NCI-H2196 (cell line): ENCODE results near the gene FNDC5.
"Not testable (repeated sequence)": the region's sequence is repeated elsewhere in the genome, so short reads cannot be mapped to it uniquely, and the experiment has no call there.

ENCODE experiments used
- DNase-seq: peaks from one replicate; lab custom pipeline; 2025; ENCODE audit not compliant: unreplicated experiment; lab: John Stamatoyannopoulos, UW

Gene FNDC5

GRCh38 chr1:32870615-32871363, at the start of gene FNDC5:
FNDC5 (minus strand) TSS chr1:32870912.
- DNase-seq: no peak

GRCh38 chr1:32919811-32920733, 49.4 kb upstream of the FNDC5 start:
- DNase-seq: no peak

DNA sequence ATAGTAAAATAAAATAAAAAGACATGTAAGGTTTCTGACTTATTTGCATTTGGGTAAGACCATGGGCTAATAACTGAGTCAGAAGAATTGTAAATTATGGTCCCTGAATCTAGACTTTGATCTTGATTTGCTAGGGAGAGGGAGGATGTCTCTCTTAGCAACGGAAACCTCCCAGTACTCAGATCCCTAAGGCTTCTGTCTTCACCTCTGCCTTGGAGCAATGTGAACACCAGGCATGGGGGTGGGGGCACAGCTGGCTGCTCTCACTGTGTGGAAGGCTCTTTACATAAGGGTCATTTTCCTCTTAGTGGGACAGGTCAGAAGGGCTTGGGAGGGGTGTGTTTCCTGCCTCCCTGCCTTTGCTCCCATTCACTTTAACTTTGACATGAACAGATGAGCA, 47.5 kb upstream of the FNDC5 start:
- no peak for DNase-seq

DNA sequence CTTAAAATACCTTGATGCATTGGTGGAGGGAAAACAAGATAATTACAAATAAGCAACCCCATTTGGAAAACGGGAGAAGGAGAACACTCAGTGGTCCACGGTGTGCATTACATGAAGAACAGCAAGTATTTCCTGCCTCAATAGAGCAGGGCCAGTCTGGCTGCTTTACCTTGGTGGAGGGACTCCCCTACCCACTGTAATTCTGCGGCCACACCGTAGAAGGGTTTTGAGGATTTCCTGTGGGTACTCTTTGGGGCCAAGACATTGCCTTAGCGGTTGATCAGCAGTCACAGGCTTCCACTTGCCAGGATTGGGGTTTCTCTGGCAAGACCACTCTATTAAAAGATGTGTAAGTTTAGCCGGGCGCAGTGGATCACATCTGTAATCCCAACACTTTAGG, 46.8 kb upstream of the FNDC5 start:
- no peak for DNase-seq

DNA sequence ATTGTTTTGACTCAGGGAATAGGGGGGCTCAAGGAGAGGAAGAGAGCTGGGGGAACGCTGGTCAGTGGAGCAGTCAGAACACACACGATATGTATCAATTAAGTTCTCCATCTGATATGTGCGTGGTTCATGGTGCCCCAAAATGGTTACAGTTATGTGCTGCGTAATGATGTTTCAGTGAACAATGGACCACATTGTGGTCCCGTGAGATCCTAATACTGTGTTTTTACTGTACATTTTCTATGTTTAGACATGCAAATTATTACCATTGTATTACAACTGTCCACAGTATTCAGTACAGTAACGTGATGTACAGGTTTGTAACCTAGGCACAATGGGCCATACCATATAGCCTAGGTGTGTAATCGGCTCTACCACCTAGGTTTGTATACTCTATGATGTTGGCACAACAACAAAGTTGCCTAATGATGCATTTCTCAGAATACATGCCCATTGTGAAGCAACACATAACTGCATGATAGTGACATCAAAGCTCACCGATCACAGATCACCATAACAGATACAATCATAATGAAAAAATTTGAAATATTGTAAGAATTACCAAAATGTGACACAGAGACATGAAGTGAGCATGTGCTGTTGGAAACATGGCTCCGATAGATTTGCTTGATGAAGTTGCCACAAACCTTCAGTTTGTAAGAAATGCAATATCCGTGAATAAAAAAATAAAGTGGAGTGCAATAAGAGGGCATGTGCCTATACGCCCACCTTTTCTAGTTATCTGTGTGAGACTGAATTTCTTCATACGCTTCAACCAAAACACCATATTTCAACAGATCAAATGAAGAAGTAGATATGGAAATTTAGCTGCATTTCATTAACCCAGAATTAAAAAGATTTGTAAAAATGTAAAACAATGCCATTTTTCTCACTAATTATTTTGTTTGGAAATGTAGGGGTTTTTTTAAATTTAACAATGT, 45.3 kb upstream of the FNDC5 start:
- no peak for DNase-seq

GRCh38 chr1:32910319-32910718, 39.6 kb upstream of the FNDC5 start:
- DNase-seq: no peak

- DNase-seq: peak; percentile 6
Observed at GRCh38 chr1:32907435-32907834, 36.7 kb upstream of the FNDC5 start.

- no peak for DNase-seq
Observed at GRCh38 chr1:32906654-32907053, 35.9 kb upstream of the FNDC5 start.

DNA sequence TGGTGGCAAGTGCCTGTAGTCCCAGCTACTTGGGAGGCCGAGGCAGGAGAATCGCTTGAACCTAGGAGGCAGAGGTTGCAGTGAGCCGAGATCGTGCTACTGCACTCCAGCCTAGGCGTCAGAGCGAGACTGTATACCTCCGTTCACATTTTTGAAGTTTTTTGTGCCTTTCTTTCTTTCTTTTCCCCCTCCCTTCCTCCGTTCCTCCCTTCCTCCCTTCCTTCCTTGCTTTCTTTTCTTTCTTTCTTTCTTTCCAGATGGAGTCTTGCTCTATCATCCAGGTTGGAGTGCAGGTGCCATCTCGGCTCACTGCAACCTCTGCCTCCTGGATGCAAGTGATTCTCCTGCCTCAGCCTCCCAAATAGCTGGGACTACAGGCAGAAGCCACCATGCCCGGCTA, 34.9 kb upstream of the FNDC5 start:
- DNase-seq: not testable (repeated sequence)

- no peak for DNase-seq
Observed at GRCh38 chr1:32904797-32905196, 34.1 kb upstream of the FNDC5 start.

DNA sequence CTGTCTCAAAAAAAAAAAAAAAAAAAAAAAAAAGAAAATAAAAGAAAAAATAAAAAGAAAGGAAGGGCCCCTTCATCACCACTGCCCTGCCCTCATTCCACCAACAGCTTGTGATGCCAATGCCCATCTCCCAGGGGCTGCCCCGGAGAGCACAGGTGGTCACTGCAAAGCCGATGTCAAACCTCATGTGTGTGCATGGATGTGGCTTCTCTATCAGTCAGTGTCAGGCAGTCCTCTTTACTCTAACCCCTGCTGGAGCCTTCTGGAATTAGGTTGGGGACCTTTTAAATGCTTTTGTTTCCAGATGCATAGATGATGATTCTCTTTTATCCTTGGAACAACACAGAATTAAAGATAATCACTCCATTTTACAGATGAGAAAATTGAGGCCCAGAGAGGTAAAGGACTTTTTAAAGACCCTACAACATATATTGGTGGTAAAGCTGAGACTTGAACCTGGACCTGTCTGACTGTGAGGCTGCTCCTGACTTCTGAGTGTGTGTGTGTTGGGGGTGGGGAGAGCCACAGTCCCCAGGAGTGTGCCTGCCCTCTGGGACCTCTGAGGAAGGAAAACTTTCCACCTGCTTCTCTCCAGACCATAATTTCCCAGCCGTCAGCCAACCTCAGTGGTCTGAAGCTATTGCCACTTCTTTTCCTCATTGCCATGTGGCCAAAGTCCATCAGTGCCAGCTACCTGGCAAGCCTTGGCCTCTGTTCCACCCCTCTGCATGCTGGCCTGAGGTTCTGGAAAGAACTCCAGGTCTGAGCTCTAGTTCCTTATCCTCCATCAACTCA, 33.5 kb upstream of the FNDC5 start:
- no peak for DNase-seq

DNA sequence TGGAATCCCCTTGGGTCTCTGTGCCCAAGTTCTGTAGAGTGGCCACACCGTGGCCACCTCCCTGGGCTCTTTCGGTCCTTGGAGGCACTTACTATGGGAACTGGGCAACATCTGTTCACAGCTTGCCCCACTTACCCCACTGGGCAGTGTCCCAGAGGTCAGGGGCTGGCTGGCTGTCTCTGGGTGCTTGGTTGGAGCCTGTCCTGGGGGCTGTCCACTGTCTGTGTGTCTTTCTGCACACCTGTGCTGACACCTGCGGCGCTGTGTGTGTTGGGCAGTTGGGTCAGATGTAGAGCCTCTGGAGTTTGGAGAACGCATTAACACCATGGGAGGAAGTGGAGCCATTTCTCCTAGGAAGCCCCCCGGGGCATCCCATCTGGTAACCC, 31.8 kb upstream of the FNDC5 start:
- DNase-seq: no peak

GRCh38 chr1:32901823-32902534, 31.3 kb upstream of the FNDC5 start:
- no peak for DNase-seq

GRCh38 chr1:32900956-32901822, 30.5 kb upstream of the FNDC5 start, which contains the start of gene TMEM54:
TMEM54 (minus strand) TSS chr1:32901389; CDS start chr1:32901238, 151 bp downstream.
- peak; percentile 53 for DNase-seq

- no peak for DNase-seq
Observed at GRCh38 chr1:32900371-32900955, 29.8 kb upstream of the FNDC5 start.

DNA sequence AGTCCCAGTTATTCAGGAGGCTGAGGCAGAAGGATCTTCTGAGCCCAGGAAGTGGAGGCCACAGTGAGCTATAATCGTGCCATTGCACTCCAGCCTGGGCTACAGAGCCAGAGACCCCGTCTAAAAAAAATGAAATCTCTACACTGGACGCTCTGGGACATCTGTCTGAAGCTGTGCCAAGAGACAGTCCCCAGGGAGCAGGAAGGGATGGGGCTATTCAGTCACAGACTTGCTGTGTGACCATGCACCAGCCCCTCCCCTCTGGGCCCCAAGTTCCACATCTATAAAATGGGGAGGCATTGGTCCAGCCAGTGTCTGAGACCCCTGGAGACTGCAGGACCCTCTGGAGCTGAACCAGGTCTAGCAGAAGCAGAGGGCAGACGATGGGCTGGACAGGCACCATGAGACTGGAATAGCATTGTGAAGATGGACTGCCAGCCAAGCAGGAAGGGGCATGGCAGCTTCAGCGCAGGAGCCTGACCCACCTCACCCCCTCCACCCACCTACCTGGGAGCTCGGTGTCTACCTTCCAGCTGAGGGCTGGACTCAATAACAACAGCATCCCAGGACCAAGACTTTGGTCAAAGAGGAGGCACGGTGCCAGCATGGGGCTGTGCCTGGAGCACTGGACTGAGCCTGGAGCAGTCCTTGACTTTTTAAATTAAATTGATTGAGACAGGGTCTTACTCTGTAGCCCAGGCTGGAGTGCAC, 29.0 kb upstream of the FNDC5 start:
- DNase-seq: no peak

- no peak for DNase-seq
Observed at GRCh38 chr1:32898958-32899357, 28.2 kb upstream of the FNDC5 start.

GRCh38 chr1:32898056-32898455, 27.3 kb upstream of the FNDC5 start:
- no peak for DNase-seq
